GM12872 (cell line): ENCODE results near the gene SLC16A14.

Experiments used
- TF ChIP-seq, protein P1 (sequence below): IDR thresholded peaks from 3 replicates; pipeline ENCODE4 v1.5.1; 2011; ENCODE audit warnings: low read depth, mild to moderate bottlenecking, low read length, moderate library complexity; ENCODE audit not compliant: insufficient read depth

The SLC16A14 gene

DNA sequence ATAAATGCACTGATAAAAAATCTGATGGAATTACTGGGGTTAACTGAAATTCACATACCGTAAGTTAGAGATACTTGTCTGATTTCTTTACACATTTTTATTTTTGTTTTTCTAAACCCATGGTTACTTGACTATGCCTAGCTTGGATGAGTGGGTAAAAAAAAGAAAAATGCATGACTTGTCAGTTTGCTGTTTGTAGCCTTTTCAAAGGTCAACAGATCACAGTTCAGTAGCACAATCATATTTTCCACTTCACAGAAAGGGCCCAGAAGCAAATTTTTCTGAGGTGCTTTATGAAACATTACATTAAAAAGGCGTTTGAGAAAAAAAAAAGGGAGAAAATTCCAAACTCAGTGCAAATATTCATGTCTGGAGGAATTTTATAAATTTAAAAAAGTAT lies 16.4 kb downstream of the SLC16A14 start:
- TF ChIP-seq, protein P1, sequence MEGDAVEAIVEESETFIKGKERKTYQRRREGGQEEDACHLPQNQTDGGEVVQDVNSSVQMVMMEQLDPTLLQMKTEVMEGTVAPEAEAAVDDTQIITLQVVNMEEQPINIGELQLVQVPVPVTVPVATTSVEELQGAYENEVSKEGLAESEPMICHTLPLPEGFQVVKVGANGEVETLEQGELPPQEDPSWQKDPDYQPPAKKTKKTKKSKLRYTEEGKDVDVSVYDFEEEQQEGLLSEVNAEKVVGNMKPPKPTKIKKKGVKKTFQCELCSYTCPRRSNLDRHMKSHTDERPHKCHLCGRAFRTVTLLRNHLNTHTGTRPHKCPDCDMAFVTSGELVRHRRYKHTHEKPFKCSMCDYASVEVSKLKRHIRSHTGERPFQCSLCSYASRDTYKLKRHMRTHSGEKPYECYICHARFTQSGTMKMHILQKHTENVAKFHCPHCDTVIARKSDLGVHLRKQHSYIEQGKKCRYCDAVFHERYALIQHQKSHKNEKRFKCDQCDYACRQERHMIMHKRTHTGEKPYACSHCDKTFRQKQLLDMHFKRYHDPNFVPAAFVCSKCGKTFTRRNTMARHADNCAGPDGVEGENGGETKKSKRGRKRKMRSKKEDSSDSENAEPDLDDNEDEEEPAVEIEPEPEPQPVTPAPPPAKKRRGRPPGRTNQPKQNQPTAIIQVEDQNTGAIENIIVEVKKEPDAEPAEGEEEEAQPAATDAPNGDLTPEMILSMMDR = no peak

DNA sequence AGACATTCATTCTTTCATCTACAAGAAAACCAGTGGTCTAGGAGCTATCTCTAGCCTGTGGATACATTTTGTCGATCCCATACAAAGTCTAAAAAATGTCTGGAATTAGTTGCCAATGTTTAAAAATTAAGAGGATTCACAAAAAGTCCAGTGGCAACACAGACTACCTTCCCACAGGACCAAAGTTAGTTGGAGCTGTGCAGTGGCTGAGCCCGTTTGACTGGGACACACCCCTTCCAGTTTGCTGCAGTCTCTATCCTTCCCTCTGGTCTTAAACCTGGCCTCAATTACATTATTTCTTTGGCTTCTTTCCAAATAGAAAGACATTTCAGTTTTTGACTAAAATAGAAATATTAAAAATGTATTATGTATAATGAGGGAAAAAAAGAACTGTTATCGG lies 18.6 kb downstream of the SLC16A14 start:
- TF ChIP-seq, protein P1 = no peak

DNA sequence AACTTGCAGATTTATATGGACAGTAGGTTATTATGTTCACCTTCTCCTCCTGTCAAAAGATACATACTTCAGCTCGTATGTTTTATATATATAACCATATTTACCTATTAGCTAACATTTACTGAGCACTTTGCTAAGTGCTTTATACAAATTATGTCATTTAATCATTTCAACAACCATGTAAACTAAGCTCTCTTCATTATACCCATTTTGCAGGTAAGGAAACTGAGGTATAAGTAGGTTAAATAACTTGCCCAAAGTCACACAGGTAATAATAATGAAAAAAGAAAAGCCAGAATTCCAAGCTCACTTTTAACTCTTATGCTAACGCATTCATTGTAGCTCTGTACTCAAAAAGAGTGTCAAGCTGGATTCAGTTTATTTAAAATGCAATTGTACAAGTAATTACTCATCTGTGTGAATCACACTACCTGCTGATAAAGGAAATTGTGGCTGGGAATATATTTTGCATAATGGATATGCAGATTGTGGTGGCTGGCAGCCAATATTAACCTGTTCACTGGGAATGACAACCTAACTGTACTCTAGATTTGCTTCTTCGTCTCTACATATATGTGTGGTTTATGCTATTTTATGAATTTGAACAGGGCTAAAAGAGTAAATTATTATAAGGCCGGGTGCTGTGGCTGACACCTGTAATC lies 20.6 kb downstream of the SLC16A14 start:
- TF ChIP-seq, protein P1 = no peak

DNA sequence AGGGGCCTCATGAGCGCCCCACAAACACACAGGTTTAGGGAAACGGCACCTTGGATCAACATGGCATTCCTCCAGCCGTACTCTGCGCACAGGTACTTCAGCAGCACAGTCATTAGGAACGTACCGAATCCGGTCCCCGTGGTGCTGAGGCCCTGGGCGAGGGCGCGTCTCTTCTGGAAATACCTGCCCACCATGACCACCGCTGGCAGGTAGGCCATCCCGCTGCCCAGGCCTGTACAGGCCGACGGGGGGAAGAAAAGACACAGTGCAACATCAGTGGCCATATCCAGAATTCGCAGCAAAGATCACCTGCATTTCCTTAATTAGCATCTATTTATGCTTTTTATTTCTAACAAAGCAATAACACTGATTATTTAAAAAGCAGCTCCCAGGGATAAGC lies 22.2 kb downstream of the SLC16A14 start:
- TF ChIP-seq, protein P1 = no peak

DNA sequence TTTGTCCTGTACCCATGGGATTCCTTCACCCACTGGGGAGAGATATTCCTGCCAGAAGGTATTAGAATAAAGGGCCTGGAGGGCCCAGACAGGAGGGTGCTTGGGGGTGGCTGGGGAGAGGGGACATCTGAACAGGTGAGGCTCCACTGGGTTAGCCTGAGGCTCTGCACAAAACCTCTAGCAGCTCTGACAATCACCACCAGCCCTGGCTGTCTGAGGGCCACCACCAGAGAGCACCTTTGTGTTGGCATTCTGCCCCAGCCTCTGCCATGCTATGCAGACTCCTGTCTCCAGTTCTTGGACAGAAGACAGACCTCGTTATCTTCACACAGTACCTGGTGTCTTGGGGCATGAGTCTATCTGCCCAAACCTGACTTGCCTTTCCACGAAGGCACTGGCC lies 25.3 kb downstream of the SLC16A14 start:
- TF ChIP-seq, protein P1 = no peak

DNA sequence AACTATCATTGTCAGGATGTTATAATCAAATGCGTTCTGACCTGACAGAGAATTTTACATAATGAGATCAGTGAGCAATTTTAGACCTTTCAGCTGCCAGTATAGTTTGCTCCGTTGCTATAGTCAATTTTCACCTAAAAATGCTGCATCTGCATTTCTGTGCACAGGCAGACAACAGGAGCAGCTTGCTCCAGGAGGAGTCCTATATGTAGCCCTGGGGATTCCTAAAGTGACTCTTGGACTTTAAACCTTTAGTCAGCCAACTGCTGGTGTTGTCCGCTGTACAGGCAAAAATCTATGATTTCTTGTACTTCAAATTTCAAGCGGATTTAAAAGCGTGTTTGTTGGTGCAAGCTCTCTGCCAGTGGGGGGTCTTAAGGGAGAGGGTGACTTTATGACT lies 25.7 kb downstream of the SLC16A14 start:
- TF ChIP-seq, protein P1 = no peak

DNA sequence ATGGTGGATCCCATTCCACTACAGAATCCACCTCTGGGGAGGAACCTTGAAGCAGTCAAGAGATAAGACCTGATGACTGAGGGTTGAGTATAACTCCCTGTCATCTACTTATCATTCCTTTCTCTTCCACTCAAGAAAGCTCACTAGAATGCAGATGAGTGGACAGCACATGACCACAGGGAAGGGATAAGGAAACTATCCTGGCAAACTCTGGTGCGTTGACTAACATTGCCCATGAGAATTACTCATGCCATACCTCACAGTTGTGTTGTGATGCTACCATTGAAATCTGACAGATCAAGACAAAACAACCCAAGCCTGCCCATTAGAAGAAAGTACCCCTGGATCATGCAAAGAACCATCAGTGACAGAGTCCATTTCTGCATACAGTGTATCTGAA lies 26.5 kb downstream of the SLC16A14 start:
- TF ChIP-seq, protein P1 = no peak
